AG04450 (cell line): ENCODE data around the gene ATP13A3. TPM values are rescaled to one million over a fixed set of nuclear protein-coding genes. Genes with fewer than 3 reads are reported as not detected.
"Not testable (repeated sequence)": the region's sequence is repeated elsewhere in the genome, so short reads cannot be mapped to it uniquely, and the experiment has no call there.

Source experiments
- CTCF ChIA-PET: fragments of 300-600, 350-600 bp; formaldehyde crosslinking; extraction: SDS; loops from one replicate; lab custom pipeline; 2022; ENCODE audit warnings: antibody characterized with exemption, inconsistent platforms; lab: Charles Lee
- POLR2A ChIA-PET: fragments of 350-600 bp; formaldehyde crosslinking; extraction: SDS; loops from one replicate; lab custom pipeline; 2021; ENCODE audit warnings: antibody characterized with exemption, inconsistent platforms; lab: Yijun Ruan, JAX
- DNase-seq: peaks from one replicate; pipeline ENCODE4 v3.0.0-alpha.2; 2011; ENCODE audit warnings: low read depth, low spot score
- H3K27ac ChIP-seq: one replicate; pipeline ENCODE4 v1.5.1; 2012; ENCODE audit warnings: low read depth, low read length, control low read depth
- H3K27me3 ChIP-seq: one replicate; pipeline ENCODE4 v1.6.0; 2012; ENCODE audit warnings: low read length; ENCODE audit not compliant: control insufficient read depth, insufficient read depth
- H3K4me3 ChIP-seq: 2 replicates; pipeline ENCODE4 v1.5.1; 2011; ENCODE audit warnings: mild to moderate bottlenecking, low read depth, low read length, control low read depth
- H3K9me3 ChIP-seq: 2 replicates; pipeline ENCODE4 v1.5.1; 2012; ENCODE audit warnings: low read length; ENCODE audit not compliant: control insufficient read depth, insufficient read depth
- polyA plus RNA-seq: library from polyadenylated mRNA; depleted of rRNA; stranded (reverse); fragments of >200 nt; gene quantifications from 2 replicates; pipeline ENCODE4 v1.2.3, GENCODE V29; 2011
- TF ChIP-seq, protein P1 (sequence below): IDR thresholded peaks from 2 replicates; pipeline ENCODE4 v1.5.1; 2011; ENCODE audit warnings: low read depth, low read length, control low read depth, inconsistent platforms

The ATP13A3 gene
- polyA plus RNA-seq, 1 experiment: 132 TPM

GRCh38 chr3:194485881-194486539 lies 792 bp downstream of the ATP13A3 start:
- TF ChIP-seq, protein P1, sequence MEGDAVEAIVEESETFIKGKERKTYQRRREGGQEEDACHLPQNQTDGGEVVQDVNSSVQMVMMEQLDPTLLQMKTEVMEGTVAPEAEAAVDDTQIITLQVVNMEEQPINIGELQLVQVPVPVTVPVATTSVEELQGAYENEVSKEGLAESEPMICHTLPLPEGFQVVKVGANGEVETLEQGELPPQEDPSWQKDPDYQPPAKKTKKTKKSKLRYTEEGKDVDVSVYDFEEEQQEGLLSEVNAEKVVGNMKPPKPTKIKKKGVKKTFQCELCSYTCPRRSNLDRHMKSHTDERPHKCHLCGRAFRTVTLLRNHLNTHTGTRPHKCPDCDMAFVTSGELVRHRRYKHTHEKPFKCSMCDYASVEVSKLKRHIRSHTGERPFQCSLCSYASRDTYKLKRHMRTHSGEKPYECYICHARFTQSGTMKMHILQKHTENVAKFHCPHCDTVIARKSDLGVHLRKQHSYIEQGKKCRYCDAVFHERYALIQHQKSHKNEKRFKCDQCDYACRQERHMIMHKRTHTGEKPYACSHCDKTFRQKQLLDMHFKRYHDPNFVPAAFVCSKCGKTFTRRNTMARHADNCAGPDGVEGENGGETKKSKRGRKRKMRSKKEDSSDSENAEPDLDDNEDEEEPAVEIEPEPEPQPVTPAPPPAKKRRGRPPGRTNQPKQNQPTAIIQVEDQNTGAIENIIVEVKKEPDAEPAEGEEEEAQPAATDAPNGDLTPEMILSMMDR: peak; percentile 28
- H3K27ac ChIP-seq: peak overlapping the region; percentile 89
- DNase-seq: no peak
- no peaks in the 10 kb centered on the region for H3K27me3 ChIP-seq
- ChIA-PET POLR2A (interaction anchor here (0.7 to 1.6 kb wide), 3 partner anchors 79 to 816 kb away, joined by 3 to 6 read pairs (median 3); no protein-coding TSS in a partner anchor), CTCF (interaction anchor here (3.2 to 3.5 kb wide), 2 partner anchors 14 to 109 kb away, joined by 22 to 28 read pairs; no protein-coding TSS in a partner anchor)
- H3K4me3 ChIP-seq: peak overlapping the region; percentile 79
- peaks cover 2% of the 10 kb centered on the region; the same call in 1 of the 2 replicates for H3K9me3 ChIP-seq

- H3K9me3 ChIP-seq: peaks cover 2% of the 10 kb centered on the region; the same call in 1 of the 2 replicates
- CTCF ChIA-PET: interaction anchor here (3.2 to 3.5 kb wide), 2 partner anchors 13 to 109 kb away, joined by 22 to 28 read pairs; no protein-coding TSS in a partner anchor
- H3K4me3 ChIP-seq: peak overlapping the region; percentile 79
- TF ChIP-seq, protein P1: no peak
- POLR2A ChIA-PET: interaction anchor here (0.9 to 1.6 kb wide), 2 partner anchors 80 to 108 kb away, joined by 3 to 6 read pairs; no protein-coding TSS in a partner anchor
- H3K27me3 ChIP-seq: no peaks in the 10 kb centered on the region
- H3K27ac ChIP-seq: peak overlapping the region; percentile 89
- DNase-seq: no peak
Observed at GRCh38 chr3:194485468-194485880, 1.3 kb downstream of the ATP13A3 start.

DNA sequence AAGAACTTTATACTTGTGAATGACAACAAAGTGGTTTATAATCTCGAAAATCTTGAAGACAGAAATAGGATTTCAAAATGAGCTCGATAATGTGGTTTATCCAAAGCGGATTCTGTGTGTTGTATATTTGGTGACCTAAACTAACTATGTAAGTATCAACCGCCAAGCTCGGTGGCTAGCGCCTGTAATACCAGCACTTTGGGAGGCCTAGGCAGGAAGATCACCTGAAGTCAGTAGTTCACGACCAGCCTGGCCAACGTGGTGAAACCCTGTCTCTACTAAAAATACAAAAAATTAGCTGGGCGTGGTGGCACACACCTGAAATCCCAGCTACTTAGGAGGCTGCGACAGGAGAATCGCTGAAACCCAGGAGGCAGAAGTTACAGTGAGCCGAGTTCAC lies 2.2 kb downstream of the ATP13A3 start:
- peaks cover 2% of the 10 kb centered on the region; the same call in 1 of the 2 replicates for H3K9me3 ChIP-seq
- TF ChIP-seq, protein P1: no peak
- ChIA-PET POLR2A (interaction anchor here (1.5 kb wide), 1 partner anchor 109 kb away, joined by 5 read pairs; no protein-coding TSS in a partner anchor), CTCF (interaction anchor here (0.5 to 3.5 kb wide), 5 partner anchors 9 to 141 kb away, joined by 3 to 28 read pairs (median 3); no protein-coding TSS in a partner anchor)
- H3K27ac ChIP-seq: no peak overlapping the region
- DNase-seq: no peak
- peak overlapping the region; percentile 79 for H3K4me3 ChIP-seq
- H3K27me3 ChIP-seq: no peaks in the 10 kb centered on the region

DNA sequence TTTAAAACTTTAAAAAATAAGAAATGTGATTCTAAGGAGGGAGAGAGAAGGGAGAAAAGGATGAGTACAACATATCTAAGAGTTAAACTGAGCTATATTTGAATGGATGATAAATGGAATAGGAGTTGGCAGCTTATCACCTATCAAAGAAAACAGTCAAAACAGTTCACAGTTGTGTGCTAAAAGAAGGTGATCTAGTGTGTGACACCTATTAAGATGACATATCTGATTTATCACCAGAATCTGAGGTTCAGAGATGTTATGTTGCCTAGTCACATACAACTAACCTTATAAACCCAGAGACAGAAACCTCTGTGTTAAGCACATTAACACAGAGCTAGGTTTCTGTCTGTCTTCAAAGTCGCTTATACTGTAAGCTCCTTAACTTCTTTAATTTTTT lies 3.0 kb downstream of the ATP13A3 start:
- ChIA-PET POLR2A (interaction anchor here (1.5 kb wide), 1 partner anchor 109 kb away, joined by 5 read pairs; no protein-coding TSS in a partner anchor), CTCF (interaction anchor here (0.8 to 3.5 kb wide), 4 partner anchors 12 to 140 kb away, joined by 3 to 28 read pairs (median 12); no protein-coding TSS in a partner anchor)
- Histone ChIP-seq H3K9me3 (peaks cover 2% of the 10 kb centered on the region; the same call in 1 of the 2 replicates), H3K27ac (no peak overlapping the region), H3K27me3 (no peaks in the 10 kb centered on the region), H3K4me3 (no peak overlapping the region)
- TF ChIP-seq, protein P1: no peak
- no peak for DNase-seq

GRCh38 chr3:194482830-194483229 lies 4.0 kb downstream of the ATP13A3 start:
- H3K27me3 ChIP-seq, POLR2A ChIA-PET, H3K9me3 ChIP-seq, H3K27ac ChIP-seq, H3K4me3 ChIP-seq, DNase-seq: not testable (repeated sequence)
- CTCF ChIA-PET: interaction anchor here (3.2 to 3.5 kb wide), 2 partner anchors 11 to 112 kb away, joined by 22 to 28 read pairs; no protein-coding TSS in a partner anchor
